Keratinocyte (primary cell): ENCODE results near the gene OR1S2. TPM values are rescaled to one million over a fixed set of nuclear protein-coding genes. Genes with fewer than 3 reads are reported as not detected.

Source experiments
- DNase-seq: peaks from one replicate; pipeline ENCODE4 v3.0.0-alpha.2; 2011; ENCODE audit warnings: low read depth, missing footprints, low spot score
- FAIRE-seq: peaks from 2 replicates; lab custom pipeline; 2011; peaks lifted over from hg19 to GRCh38; lab: Jason Lieb, UNC
- H2AFZ ChIP-seq: 2 replicates; pipeline ENCODE4 v1.6.0; 2012; ENCODE audit warnings: low read length, control low read depth, inconsistent platforms; ENCODE audit not compliant: control insufficient read depth
- H3K27ac ChIP-seq: 2 replicates; pipeline ENCODE4 v1.5.1; 2011; ENCODE audit warnings: low read length; ENCODE audit not compliant: control insufficient read depth, insufficient read depth
- H3K27me3 ChIP-seq: 3 replicates; pipeline ENCODE4 v1.6.0; 2011; ENCODE audit warnings: low read length; ENCODE audit not compliant: control insufficient read depth, insufficient read depth; ENCODE audit errors: extremely low read depth
- H3K36me3 ChIP-seq, 2 experiments: 2 replicates in 1 of 2; 3 replicates in 1 of 2; pipeline ENCODE4 v1.5.1; 2011; ENCODE audit warnings: low read length in 2 of 2, mild to moderate bottlenecking in 1 of 2; ENCODE audit not compliant: control insufficient read depth in 2 of 2, insufficient read depth in 2 of 2; ENCODE audit errors: extremely low read depth in 1 of 2
- H3K4me1 ChIP-seq: 3 replicates; pipeline ENCODE4 v1.5.1; 2011; ENCODE audit warnings: low read length; ENCODE audit not compliant: control insufficient read depth, insufficient read depth; ENCODE audit errors: extremely low read depth
- H3K4me2 ChIP-seq: 3 replicates; pipeline ENCODE4 v1.6.0; 2011; ENCODE audit warnings: low read depth, low read length; ENCODE audit not compliant: control insufficient read depth, insufficient read depth; ENCODE audit errors: extremely low read depth
- H3K4me3 ChIP-seq, 3 experiments: fragments of 200-600 bp in 1 of 3; sonication (generic) in 1 of 3; 2 replicates in 2 of 3; 3 replicates in 1 of 3; pipeline ENCODE4 v1.5.1; 2011 to 2016; ENCODE audit warnings: low read length in 3 of 3, mild to moderate bottlenecking in 3 of 3, control low read depth in 2 of 3, inconsistent platforms in 1 of 3, low read depth in 1 of 3, mixed read lengths in 1 of 3, mixed run types in 1 of 3, moderate library complexity in 1 of 3; ENCODE audit not compliant: control insufficient read depth in 2 of 3, insufficient read depth in 2 of 3; ENCODE audit errors: extremely low read depth in 1 of 3
- H3K79me2 ChIP-seq: 2 replicates; pipeline ENCODE4 v1.6.0; 2012; ENCODE audit warnings: low read length; ENCODE audit not compliant: control insufficient read depth, insufficient read depth
- H3K9ac ChIP-seq: 3 replicates; pipeline ENCODE4 v1.6.0; 2011; ENCODE audit warnings: low read length; ENCODE audit not compliant: control insufficient read depth, insufficient read depth; ENCODE audit errors: extremely low read depth
- H3K9me1 ChIP-seq: 3 replicates; pipeline ENCODE4 v1.6.0; 2011; ENCODE audit warnings: low read length; ENCODE audit not compliant: control insufficient read depth, insufficient read depth; ENCODE audit errors: extremely low read depth
- H3K9me3 ChIP-seq: 2 replicates; pipeline ENCODE4 v1.5.1; 2012; ENCODE audit warnings: low read depth, low read length; ENCODE audit not compliant: control insufficient read depth
- H4K20me1 ChIP-seq: 3 replicates; pipeline ENCODE4 v1.6.0; 2011; ENCODE audit warnings: low read length; ENCODE audit not compliant: control insufficient read depth, insufficient read depth; ENCODE audit errors: extremely low read depth
- CTCF ChIP-seq, 3 experiments: IDR thresholded peaks in 1 of 3; conservative IDR thresholded peaks in 1 of 3; optimal IDR thresholded peaks in 1 of 3; 2 replicates in 2 of 3; 3 replicates in 1 of 3; pipeline versions ENCODE3 to v1.5.1; 2011; ENCODE audit warnings: low read length in 3 of 3, mild to moderate bottlenecking in 3 of 3, moderate library complexity in 2 of 3, control low read depth in 1 of 3, inconsistent platforms in 1 of 3; ENCODE audit not compliant: insufficient read depth in 2 of 3; ENCODE audit errors: extremely low read depth in 1 of 3
- EZH2 ChIP-seq: IDR thresholded peaks from one replicate; pipeline ENCODE4 v1.6.1; 2012; ENCODE audit warnings: inconsistent platforms, mild to moderate bottlenecking, low read length, moderate library complexity
- dilution Hi-C: fragments of 300-500 bp; cut with MboI; formaldehyde crosslinking; loops from one replicate; pipeline ENCODE4 v1.7.0; 2020; ENCODE audit warnings: low sequenced_read_pairs; ENCODE audit not compliant: extremely low pct_ligation_motif_present
- polyA plus RNA-seq, 5 experiments: library from polyadenylated mRNA; depleted of rRNA in 3 of 5; stranded (reverse) in 3 of 5; stranded (forward) in 1 of 5; unstranded in 1 of 5; fragments of >200 nt; gene quantifications; 1 replicate in 1 of 5; 2 replicates in 3 of 5; 3 replicates in 1 of 5; pipeline versions ENCODE4 v1.2.1 to v1.2.3, GENCODE V29; 2011 to 2012; ENCODE audit warnings: missing spikeins in 2 of 5, low read depth in 1 of 5, low replicate concordance in 1 of 5

OR1S2 gene
- polyA plus RNA-seq, 1 donor (not counting 4 experiments of a cell fraction or from before 2014, with no cell fraction given), result not detected

GRCh38 chr11:58164389-58164788 is 39.6 kb downstream of the OR1S2 start:
- Histone ChIP-seq H3K79me2 (no peaks in the 10 kb centered on the region), H4K20me1 (no peaks in the 10 kb centered on the region), H3K4me3 (no peak overlapping the region), H3K4me1 (no peaks in the 10 kb centered on the region), H3K9ac (no peak overlapping the region), H3K9me3 (no peaks in the 10 kb centered on the region), H3K27ac (no peak overlapping the region), H3K9me1 (no peaks in the 10 kb centered on the region), H3K27me3 (no peaks in the 10 kb centered on the region), H2AFZ (no peak overlapping the region), H3K36me3 (no peaks in the 10 kb centered on the region), H3K4me2 (no peak overlapping the region)
- FAIRE-seq (no peak), DNase-seq (no peak)
- dilution Hi-C loops, result no loop called here
- TF ChIP-seq CTCF (optimal IDR thresholded peaks at IDR 0.05 in 1 of 3, IDR thresholded peaks at IDR 0.05 in 1 of 3, conservative IDR thresholded peaks at IDR 0.05 in 1 of 3; ENCODE audit: extremely low read depth in 1 of 3, insufficient read depth in 2 of 3, low read length in 3 of 3), result no peak
- no peak for TF ChIP-seq EZH2

Other genes with a start within 250 kb of the OR1S2 start
- not detected in 3 replicates for gene OR9Q1, start 180.3 kb downstream of the OR1S2 start, polyA plus RNA-seq
- gene OR6Q1, start 173.2 kb downstream of the OR1S2 start, polyA plus RNA-seq, result not detected in 3 replicates
- gene OR9I1, start 78.6 kb downstream of the OR1S2 start, polyA plus RNA-seq, result not detected in 3 replicates
- gene OR9Q2, start 15.1 kb downstream of the OR1S2 start, polyA plus RNA-seq, result not detected in 3 replicates
- gene OR1S1, start 8.6 kb upstream of the OR1S2 start, polyA plus RNA-seq, result not detected in 3 replicates
- not detected in 3 replicates for gene OR10Q1, start 24.8 kb upstream of the OR1S2 start, polyA plus RNA-seq
- gene OR10W1, start 64.1 kb upstream of the OR1S2 start, polyA plus RNA-seq, result not detected in 3 replicates
- gene OR5B17, start 154.9 kb upstream of the OR1S2 start, polyA plus RNA-seq, result not detected in 3 replicates
- not detected in 3 replicates for gene OR5B3, start 202.7 kb upstream of the OR1S2 start, polyA plus RNA-seq
- not detected in 3 replicates for gene OR5B2, start 224.0 kb upstream of the OR1S2 start, polyA plus RNA-seq
- not detected in 3 replicates for gene OR5B12, start 238.1 kb upstream of the OR1S2 start, polyA plus RNA-seq